ENCODE measurements around the gene APOA1.

DNA sequence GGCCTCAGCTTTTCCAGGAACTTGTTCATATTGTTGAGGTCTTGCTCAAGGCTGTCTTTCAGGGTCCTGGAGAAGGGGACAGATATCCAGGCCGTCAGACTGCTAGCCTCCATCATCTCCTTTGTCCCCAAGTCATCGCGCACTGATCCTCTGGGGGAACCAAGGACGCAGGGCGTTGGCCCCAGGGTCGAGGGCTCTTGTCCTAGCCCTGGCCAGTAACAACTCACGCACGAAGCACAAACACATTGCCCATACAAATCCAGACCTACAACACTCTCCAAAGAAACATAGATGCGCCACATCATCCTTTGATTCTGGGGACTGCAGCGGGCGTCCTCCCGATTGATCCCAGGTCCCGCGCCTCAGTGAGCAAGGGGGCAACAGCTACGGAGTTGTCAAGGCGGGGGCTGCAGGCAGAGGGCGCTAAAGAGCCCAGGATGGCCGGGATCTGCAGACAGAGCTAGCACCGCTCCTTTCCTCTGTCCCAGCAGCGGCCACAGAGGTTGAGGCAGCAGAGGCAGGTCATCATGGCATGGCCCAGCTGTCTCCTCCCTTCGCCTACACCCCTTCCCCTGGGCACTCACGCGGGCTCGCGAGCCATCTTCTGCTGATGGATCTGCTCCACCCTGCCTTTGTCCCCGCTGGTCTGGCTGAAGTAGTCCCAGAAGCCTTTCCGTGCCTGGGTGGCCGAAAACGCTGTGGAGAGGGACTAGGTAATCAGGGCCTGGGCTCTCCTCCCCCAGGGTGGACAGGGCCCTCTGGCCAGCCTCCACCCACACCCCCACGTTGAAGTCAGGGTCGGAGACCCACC is 46.2 kb downstream of the APOA1 start:
- TF ChIP-seq EP300 (IDR thresholded peaks at IDR 0.05) (no peak), POLR2A (IDR thresholded peaks at IDR 0.05) (no peak)

All from sigmoid colon (tissue), 4 donors.